Loucy (cell line): Measurements from ENCODE around the gene MRI1.

Experiments used
- EZH2phosphoT487 ChIP-seq: fragments of 200-600 bp; IDR thresholded peaks from 2 replicates; pipeline ENCODE4 v1.6.1; 2018; ENCODE audit warnings: antibody characterized with exemption, mild to moderate bottlenecking, moderate library complexity, borderline replicate concordance
- TF ChIP-seq, protein P1 (sequence below): fragments of 200-600 bp; sonication (generic); conservative IDR thresholded peaks from 2 replicates; pipeline ENCODE4 v1.5.1; 2014; ENCODE audit warnings: mild to moderate bottlenecking, antibody characterized with exemption, low read length

DNA sequence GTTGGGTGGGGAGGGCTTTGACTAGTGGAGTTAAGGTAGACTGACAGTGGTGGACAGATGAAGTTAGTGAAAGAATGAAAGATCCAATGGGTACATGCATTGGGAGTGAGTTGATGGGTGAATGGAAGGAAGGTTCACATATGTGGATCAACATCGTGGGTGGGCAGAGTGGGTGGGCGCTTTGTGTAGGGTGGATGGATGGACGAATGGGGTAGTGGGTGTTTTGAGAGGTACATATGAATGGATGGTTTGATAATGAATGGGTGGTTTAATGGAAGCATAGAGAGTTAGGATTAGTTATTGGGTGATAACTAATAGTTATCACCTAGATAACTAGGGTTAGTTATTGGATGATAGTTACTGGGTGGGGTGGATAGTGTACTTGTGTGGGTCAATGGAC, 42.4 kb downstream of the MRI1 start:
- TF ChIP-seq, protein P1, sequence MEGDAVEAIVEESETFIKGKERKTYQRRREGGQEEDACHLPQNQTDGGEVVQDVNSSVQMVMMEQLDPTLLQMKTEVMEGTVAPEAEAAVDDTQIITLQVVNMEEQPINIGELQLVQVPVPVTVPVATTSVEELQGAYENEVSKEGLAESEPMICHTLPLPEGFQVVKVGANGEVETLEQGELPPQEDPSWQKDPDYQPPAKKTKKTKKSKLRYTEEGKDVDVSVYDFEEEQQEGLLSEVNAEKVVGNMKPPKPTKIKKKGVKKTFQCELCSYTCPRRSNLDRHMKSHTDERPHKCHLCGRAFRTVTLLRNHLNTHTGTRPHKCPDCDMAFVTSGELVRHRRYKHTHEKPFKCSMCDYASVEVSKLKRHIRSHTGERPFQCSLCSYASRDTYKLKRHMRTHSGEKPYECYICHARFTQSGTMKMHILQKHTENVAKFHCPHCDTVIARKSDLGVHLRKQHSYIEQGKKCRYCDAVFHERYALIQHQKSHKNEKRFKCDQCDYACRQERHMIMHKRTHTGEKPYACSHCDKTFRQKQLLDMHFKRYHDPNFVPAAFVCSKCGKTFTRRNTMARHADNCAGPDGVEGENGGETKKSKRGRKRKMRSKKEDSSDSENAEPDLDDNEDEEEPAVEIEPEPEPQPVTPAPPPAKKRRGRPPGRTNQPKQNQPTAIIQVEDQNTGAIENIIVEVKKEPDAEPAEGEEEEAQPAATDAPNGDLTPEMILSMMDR, result no peak
- no peak for TF ChIP-seq EZH2phosphoT487
